NCI-H2196 (cell line): ENCODE results near the gene ADM5.
"Not testable (repeated sequence)": the region's sequence is repeated elsewhere in the genome, so short reads cannot be mapped to it uniquely, and the experiment has no call there.

ENCODE experiments used
- DNase-seq: peaks from one replicate; lab custom pipeline; 2025; ENCODE audit not compliant: unreplicated experiment; lab: John Stamatoyannopoulos, UW

Gene ADM5

DNA sequence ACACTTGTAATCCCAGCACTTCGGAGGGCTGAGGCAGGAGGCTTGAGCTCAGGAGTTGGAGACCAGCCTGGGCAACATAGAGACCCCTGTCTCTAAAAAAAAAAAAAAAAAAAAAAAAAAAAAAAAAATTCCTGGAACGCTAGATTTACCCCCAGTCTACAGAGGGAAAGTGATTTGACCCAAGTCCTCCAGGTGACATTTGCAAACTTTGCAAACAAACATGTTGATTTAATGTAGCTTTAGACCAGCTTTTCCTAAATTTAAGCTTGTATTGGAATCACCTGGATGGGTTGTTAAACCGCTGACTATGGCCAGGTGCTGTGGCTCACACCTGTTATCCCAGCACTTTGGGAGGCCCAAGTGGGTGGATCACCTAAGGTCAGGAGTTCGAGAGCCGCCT lies 10.0 kb downstream of the ADM5 start:
- DNase-seq, result no peak

GRCh38 chr19:49700563-49700962 lies 11.2 kb downstream of the ADM5 start:
- no peak for DNase-seq

- no peak for DNase-seq
These were observed 11.9 kb downstream of the ADM5 start for GRCh38 chr19:49701271-49701786.

DNA sequence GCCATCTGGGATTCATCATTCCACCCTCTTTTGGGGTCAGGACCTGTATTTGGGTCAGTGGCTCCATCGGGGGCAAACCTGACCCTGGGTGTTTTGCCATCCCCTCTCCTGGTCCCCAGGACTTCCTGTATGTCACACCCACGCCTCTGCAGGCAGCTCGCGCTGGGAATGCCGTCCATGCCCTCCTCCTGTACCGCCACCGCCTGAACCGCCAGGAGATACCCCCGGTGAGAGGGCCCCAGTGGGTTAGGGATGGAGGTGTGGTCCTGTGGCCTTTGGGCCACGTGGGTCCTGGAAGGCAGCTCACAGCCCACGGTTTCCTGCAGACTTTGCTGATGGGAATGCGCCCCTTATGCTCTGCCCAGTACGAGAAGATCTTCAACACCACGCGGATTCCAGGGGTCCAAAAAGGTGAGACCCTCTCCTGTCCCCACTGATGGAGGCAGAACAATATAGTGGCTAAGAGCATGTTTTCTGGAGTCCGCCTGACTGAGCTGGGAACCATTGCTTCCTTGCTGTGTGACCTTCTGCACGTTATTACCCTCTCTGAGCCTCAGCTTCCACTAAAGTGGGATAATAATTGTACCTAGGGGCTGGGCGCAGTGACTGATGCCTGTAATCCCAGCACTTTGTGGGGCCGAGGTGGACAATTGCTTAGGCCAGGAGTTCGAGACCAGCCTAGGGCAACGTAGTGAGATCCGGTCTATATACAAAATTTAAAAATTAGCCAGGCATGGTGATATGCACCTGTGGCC lies 15.7 kb downstream of the ADM5 start:
- no peak for DNase-seq

DNA sequence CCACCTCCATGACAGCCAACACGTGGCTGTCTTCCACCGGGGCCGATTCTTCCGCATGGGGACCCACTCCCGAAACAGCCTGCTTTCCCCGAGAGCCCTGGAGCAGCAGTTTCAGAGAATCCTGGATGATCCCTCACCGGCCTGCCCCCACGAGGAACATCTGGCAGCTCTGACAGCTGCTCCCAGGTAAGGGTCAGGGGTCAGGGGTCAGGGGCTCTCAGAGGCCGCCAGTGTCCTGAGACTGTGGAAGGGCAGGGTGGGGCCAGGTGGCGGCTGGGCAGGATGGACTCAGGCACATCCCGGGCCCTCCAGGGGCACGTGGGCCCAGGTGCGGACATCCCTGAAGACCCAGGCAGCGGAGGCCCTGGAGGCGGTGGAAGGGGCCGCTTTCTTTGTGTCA lies 16.5 kb downstream of the ADM5 start:
- DNase-seq, result no peak

DNA sequence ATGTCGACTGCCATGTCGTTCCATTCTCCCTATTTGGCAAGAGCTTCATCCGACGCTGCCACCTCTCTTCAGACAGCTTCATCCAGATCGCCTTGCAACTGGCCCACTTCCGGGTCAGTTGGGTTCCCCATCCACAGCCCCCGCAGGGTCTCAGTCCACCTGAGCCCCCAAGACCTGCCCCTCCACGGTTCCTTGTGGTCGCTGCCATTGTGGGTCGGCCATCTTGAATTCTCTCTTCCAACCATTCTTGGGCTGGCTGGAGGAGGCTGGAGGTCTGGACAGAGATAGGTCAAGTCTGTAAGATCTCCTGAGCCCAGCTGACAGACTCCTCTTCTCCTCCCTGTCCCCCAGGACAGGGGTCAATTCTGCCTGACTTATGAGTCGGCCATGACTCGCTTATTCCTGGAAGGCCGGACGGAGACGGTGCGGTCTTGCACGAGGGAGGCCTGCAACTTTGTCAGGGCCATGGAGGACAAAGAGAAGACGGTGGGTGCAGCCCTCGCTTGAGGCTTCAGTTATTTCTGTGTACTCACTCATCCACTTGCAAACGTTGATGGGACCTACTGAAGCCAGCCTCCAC lies 21.1 kb downstream of the ADM5 start:
- DNase-seq, result no peak

DNA sequence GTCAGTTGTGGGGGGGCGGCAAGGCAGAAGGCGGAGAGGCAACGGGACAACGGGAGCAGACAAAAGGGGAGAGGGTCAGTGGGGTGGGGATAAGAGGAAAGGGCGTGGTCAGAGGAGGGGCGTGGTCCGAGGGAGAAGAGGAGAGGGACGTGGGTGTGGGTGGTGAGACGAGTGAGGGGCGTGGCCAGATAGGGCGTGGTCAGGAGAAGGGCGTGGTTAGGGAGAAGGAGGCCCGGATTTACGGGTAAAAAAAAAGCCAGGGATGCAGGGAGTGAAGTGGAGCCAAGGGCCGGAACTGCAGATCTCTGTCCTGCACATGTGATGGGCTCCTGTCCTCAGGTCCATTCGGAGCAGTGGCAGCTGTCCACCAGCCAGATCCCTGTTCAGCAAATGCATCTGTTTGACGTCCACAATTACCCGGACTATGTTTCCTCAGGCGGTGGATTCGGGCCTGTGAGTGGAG lies 23.0 kb downstream of the ADM5 start:
- DNase-seq, result no peak

DNA sequence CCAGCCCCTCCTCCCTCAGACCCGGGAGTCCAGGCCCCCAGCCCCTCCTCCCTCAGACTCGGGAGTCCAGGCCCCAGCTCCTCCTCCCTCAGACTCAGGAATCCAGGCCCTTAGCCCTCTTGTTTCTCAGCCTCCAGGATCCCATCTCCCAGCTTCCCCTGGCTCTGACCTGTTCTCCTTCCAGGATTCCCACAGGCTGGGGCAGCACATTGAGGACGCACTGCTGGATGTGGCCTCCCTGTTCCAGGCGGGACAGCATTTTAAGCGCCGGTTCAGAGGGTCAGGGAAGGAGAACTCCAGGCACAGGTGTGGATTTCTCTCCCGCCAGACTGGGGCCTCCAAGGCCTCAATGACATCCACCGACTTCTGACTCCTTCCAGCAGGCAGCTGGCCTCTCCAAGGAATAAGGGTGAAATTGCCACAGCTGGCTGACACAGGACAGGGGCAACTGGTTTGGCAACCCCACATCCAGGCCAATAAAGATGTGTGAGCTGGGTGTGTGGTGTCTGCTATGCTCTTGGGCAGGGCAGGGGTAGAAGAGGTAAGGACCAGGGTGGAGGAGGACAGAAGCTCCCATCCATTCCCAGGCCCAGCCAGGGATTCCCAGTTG lies 23.9 kb downstream of the ADM5 start:
- no peak for DNase-seq

DNA sequence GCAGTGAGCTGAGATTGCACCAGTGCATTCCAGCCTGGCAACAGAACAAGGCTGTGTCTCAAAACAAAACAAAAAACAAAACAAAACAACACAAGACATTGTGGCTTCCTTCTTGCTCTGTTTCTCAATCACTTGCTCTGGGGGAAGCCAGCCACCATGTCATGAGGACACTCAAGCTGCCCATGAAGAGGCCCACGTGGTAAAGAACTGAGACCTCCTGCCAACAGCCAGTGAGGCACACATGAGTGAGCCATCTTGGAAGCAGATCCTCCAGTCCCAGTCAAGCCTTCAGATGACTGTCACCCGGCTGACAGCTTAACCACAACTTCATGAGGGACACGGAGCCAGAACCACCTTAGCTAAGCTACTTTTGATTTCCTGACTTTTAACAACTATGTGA lies 26.8 kb downstream of the ADM5 start:
- DNase-seq, result no peak

DNA sequence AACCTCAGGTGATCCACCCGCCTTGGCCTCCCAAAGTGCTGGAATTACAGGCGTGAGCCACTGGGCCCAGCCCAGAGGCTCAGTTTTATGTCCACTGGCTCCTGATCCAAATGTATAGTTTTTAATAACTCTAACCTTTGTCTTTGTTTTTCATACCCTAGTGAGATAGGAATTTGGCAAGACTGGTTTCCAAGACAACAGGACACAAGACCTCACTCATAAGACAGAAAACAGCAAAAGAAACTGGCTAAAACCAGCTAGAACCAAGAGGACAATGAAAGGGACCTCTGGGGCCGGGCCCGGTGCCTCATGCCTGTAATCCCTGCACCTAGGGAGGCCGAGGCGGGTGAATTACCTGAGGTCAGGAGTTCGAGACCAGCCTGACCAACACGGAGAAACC lies 29.1 kb downstream of the ADM5 start:
- DNase-seq, result no peak

GRCh38 chr19:49718991-49719390 lies 29.6 kb downstream of the ADM5 start:
- DNase-seq, result no peak

- DNase-seq, result not testable (repeated sequence)
These were observed 30.0 kb downstream of the ADM5 start for GRCh38 chr19:49719420-49719819.

DNA sequence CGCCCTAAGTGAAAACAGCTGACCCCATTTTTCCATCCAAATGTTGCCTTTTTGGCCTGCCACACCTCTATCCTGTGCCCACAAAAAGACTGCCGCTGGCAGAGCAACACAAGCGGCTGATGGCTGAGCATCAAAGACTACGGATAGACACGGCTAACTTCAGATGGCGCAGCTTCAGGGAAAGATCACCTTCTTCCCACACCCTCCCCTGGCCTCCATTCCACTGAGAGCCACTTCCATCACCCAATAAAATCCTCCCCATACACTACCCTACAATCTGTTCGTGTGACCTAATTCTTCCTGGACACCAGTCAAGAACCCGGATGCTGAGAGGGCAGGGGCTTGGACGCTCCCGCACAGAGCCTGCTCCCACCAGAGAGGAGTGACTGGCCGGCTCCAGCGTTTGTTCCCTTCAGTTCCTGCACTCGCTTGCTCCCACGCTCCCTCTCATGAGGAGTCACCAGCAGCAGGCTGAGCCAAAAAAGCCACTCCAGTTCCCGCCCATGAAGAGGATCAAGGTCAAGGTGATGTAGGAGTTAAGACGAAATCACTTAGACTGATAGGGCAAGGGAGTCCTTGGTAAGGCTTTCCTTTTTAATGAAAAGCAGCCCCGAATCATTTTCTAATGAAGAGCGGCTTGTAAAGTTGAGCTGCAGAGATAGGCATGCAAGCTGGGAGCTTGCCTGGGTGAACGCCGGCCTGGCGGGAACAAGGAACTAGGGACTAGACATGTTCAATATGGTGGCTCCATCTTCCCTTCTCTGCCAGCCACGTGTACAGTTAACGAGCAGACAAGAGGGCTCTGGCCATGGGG lies 38.0 kb downstream of the ADM5 start:
- DNase-seq, result no peak

DNA sequence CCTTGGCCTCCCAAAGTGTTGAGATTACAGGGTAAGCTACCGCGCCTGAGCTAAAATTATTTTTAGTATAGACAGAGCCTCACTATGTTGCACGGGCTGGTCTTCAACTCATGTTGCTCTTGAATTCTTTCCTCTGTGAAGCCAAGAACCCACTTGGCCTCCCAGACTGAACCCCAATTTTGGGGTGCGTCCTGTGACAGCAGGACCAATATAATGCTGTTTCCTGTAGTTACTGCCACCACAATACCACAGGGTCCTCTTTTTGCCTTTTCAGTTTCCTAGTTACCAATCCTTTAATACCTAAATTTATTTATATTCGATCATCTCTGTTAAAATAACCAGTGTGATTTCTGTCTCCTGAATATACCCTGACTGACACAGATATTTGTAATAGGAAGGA lies 40.8 kb downstream of the ADM5 start:
- DNase-seq, result no peak

GRCh38 chr19:49738268-49738667 lies 48.9 kb downstream of the ADM5 start:
- DNase-seq, result no peak

GRCh38 chr19:49739098-49739497 lies 49.7 kb downstream of the ADM5 start:
- DNase-seq, result no peak

DNA sequence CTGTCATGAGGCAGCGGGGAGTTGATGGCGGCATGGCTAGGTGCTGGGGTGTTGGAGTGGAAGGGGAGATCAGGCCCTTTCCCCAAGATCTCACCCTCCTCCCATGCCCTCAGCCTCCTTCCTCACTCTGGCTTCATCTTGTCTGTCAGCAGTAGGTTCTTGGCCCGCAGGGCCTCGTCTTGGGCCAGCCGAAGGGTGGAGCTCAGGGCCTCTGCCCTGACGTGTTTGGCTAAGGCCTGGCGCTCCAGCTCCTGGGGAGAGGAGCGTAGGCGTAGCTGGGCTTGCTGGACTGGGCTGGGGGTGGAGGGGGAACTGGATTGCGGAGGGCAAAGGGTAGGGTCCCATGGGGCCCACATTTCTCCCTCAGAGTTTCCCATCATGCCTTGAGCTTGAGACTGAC lies 50.5 kb downstream of the ADM5 start:
- DNase-seq, result no peak
